Measurements from ENCODE around the gene PDE3B.
"Not testable (repeated sequence)": the region's sequence is repeated elsewhere in the genome, so short reads cannot be mapped to it uniquely, and the experiment has no call there.

PDE3B gene

DNA sequence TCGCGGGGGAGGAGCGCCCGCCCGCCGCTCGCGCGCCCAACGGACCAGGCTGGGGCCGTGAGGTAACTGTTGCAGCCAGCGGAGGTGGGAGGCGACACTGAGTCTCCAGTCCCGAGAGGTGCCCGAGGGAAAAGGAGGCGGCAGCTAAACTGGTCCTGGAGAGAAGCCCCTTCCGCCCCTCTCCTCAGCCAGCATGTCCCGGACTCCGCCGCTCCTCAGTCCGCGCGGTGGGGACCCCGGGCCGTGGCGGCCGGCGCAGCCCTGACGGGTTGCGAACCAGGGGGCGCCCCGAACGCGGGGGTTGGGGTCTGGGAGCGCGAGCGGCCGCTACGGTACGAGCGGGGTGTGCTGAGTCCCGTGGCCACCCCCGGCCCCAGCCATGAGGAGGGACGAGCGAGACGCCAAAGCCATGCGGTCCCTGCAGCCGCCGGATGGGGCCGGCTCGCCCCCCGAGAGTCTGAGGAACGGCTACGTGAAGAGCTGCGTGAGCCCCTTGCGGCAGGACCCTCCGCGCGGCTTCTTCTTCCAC, at the start of gene PDE3B:
Gene PDE3B, plus strand, starts transcription at position 108 of the 529 bp plus-strand sequence. Its CDS starts 272 bp downstream, at position 380.
- DNase-seq (ENCODE audit: low spot score), result peak; percentile 86

DNA sequence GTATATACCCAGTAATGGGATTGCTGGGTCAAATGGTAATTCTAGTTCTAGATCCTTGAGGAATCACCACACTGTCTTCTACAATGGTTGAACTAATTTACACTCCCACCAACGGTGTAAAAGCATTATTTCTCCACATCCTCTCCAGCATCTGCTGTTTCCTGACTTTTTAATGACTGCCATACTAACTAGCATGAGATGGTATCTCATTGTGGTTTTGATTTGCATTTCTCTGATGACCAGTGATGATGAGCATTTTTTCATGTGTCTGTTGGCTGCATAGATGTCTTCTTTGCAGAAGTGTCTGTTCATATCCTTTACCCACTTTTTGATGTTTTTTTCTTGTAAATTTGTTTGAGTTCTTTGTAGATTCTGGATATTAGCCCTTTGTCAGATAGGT, 48.3 kb upstream of the PDE3B start:
- DNase-seq (ENCODE audit: low spot score), result not testable (repeated sequence)

DNA sequence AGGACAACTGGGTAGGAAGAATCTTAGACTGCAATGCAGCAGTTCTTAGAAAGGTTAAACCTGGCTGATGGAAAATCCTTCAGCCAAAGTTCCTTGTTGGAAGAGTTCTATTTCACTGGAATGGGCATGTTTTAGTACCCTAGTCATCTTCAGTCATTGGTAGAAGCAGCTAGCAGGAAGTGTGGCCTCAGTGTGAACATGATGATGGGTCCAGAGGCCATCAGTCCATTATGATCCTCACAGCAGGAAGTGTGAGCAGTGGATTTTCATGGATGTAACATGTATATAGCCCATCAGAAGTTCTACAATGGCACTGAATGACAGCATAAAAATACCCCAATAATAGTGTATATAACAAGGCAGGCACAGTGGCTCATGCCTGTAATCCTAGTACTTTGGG, 35.9 kb upstream of the PDE3B start:
- no peak for DNase-seq (ENCODE audit: low spot score)

DNA sequence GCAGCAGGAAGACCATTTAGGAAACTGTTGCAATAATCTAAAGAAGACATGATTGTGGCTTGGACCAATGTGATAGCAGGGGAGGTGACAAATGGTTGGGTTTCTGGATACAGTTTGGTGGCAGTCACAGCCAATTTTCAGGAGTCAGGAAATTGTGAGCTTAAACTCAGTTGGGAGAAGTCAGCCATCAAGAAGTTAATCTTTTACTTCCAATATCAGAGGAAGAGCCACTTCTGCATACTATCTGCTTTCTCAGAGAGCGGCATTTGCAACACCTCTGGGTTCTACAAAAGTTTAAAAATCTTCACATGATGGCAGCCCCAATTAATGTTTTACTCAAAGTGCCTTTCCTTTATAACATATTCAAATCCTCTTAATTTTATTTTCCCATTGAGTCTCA, 33.7 kb upstream of the PDE3B start:
- no peak for DNase-seq (ENCODE audit: low spot score)

DNA sequence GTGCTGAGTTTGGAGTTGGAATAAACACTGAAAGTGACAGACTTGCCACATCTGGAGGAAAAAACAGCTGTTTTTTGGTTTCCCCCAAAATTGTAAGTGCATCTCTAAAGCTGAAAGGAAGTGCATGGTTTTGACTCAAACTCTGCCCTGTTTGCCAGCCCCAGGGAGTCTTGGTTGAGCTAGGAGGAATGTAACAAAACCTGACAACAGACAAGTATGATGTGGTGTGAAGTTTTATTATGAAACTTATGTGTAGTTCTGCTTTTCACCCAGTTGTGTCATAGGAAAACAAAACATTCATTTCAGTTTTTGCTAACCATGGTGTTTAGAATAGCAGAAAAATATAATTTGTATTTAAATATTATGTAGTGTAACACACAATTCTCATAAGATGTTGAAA, 31.7 kb upstream of the PDE3B start:
- DNase-seq (ENCODE audit: low spot score), result no peak

DNA sequence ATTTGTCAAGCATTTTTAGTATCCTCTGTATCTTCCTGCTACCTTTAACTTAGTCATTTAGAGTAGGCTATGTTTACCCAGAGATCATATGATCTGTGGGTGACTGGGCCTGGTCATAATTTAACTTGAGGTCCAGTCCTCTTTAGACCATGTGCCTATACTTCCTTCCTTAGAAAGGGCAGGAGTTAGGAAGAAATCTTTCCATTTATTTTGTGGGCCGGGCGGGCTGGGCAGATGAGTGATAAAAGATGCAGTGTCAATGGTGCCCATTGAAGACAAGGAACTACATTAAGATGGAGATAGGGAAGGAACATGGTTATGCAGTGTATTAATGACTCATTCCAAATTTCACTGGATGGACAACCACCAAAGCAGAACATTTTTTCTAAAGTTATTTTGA, 30.9 kb upstream of the PDE3B start:
- no peak for DNase-seq (ENCODE audit: low spot score)

DNA sequence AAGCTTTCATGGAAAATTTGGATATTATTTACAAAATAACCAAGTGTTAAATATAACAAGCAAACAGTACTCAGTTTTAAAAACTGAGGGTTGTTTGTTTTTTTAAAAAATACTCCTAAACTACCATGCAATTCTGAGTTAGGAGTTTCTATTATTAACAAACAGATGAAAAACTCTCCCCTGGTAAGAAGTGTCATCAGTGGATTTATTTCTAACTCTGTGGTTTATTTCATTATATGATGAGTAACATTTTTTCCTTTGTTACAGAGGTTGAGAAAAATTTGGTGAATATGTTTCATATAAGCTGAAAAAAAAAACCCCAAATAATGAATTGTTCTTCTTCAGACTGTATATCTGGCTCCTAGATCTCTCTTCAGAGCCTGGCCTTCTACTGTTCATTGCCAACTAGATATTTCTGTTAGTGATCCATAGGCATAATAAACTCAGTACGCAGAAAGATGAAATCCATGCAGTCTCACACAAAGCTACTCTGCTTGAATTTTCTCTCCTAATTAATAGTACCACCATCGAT, 29.4 kb upstream of the PDE3B start:
- no peak for DNase-seq (ENCODE audit: low spot score)

DNA sequence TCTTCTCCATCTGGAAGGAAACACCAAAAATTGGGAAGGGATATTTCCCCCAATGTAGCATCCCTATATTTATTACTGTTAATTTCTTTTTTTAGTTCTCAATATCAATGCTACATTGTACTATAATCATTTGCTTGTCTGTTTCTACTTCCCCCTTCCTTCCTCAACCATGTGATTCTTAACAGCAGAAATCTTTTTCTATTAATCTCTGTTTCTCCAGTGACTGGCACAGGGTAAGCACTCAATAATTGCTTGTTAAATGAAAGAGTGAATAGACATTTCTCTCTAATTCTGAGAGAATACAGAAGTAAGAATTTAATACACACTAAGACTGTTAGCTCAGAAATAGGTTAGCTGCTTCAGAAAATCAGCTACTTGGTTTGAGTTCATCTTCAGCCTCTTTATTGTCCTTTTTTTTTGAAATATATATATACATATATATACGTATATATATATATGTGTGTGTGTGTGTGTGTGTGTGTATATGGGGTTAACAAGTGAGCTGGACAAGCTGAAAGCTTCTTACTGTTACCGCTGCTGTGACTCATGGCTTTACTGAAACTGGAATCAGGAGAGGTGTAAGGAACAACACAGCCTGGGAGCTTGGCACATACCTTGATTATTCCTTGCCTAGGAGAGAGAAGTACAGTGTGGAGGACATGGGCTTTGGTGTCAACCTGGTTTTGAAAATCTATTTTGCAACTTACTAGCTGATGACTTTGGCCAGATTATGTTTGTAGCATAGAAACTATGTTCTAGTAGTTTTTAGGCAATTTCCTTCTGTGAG, 26.2 kb upstream of the PDE3B start:
- DNase-seq (ENCODE audit: low spot score), result no peak

DNA sequence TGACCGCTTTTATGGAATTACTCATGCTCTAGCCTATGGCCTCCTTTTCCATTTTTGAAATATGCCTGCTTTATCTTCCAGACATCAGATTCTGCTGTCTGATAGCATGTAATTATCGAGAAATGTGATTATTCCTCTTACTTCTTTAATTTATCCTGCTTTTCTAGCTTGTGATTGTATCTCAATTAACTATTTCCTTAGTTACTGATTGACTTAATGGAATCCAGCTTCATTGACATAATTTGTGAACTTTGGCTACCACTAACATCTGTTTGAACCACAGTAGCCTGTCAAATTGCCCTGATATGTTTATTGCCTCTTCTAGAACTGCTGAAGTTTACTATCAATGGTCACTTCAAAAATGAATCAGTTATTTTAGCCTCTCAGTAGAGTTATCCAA, 25.5 kb upstream of the PDE3B start:
- DNase-seq (ENCODE audit: low spot score), result no peak

DNA sequence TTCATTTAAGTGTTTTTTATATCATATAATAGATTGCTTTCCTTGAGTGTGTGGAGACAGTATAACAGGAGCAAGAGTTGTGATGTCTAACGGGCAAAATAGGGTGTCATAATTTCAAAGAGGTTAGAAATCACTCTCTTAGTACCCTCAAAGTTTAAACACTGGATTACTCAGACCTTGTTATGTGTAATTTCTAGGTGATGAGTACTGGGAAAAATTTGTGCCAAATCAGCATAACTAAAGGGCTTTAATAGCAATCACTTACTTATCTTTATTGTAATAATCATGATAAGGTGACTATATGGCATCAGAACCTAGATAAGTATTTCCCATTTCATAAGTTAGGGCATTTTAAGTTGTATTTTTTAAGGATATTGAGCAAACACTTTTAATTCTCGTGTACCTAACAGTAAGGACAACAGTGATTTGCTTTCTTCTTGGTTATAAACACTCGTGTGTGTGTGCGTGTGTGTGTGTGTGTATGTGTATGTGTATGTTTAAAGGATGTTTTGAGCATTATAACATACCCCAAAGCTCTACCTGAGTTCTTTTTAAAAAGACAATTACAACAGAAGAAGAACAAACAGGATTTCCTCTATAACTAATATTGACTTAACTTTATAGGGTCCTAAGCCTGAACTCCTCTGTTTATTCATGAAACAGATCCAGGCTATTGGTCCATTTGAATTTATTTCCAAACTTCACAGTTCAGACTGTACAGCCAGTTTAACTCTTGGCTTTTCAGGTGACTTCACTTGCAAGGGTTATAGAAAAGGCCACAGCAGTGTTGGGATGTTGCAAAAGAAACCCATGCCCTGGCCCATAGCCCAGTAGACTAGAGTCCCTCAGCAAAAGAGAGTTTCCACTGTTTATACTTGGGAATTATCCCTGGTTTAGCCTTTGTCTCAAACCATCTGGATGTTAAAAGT, 23.7 kb upstream of the PDE3B start:
- peak; percentile 34 for DNase-seq (ENCODE audit: low spot score)

DNA sequence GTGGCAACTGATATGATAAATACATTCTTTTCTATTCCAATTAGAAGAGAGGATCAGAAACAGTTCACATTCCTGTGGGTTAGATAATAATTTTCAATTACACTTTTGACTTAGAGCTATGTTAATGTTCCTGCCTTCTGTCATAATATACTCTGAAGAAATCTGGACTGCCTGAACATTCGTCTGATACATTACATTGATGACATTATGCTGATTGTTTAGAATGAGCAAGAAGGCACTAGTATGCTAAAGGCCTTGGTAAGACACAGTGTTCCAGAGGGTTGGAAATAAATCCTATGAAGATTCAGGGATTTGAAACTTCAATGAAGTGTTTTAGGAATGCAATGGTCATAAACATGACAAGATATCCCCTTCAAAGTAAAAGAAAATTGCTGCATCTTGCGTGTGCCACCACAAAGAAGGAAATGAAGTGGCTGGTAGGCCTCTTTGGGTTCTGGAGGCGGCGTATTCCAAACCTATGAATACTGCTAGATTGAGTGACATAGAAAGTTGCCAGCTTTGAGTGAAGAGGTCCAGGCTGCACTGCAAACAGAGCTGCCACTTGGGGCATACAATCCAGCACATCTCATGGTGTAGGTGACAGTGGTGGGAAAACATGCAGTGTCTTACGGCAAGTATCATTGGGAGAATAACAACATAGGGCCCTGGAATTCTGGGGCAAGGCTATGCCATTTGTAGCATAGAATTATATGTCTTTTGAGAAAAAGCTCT, 21.2 kb upstream of the PDE3B start:
- no peak for DNase-seq (ENCODE audit: low spot score)

DNA sequence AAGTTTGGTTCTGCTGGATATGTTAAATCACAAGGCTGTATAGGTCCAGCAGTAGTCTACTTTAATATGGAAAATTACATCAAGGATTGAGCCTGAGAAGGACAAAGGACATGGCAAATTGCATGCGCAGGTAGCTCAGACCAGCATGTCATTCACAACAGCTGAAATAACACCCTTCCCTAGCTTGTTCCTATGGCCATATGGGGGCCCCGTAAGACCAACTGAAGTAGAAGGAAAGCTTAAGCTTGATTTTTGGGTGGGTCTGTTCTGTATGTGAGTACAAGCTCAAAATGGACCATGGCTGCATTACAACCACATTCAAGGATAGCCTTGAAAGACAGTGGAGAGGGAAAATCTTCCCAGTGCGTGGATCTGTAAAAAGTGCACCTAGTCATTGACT, 20.6 kb upstream of the PDE3B start:
- DNase-seq (ENCODE audit: low spot score), result no peak

DNA sequence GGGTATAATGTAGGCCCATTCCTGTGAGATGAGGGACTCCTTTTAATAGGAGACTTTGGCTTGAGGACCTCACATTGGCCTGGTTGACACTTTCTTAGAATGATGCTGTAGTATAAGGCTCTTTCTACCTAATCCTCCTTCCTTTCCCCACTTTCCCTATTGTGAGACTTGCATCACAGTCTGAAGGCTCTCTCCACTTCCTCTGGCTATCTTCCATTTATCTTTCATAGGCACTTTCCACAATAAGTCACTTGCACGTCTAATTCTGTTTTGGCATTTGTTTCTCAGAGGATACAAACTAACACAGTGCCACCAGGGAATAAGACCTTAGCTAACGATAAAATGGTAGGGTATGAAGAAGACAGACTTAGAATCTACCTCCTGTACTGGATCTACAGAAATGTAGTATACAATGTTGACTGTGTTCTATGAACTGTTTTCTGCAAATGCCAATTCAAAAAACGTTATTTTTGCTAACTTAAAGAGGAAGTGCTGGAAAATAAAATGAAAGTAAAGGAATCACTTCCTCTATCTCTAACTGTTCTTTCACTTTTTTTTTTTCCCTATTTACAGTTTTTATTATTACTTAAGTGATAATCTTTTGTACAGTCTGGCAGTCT, 17.9 kb upstream of the PDE3B start:
- DNase-seq (ENCODE audit: low spot score), result no peak

DNA sequence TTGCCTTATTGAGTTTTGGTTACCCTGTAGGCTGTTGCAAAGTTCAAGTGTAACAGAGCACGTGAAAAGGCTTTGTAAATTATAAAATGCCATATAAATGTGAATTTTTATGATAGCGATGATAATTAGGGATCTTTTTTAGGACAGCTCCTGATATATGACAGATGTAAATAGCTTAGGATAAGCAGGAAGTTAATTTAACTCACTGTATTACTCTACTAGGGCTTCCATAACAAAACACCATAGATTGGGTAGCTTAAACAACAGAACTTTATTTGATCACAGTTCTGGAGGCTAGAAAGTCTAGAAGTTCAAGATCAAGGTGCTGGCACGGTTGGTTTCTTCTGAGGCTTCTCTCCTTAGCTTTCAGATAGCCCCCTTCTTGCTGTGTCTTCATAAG, 17.0 kb upstream of the PDE3B start:
- no peak for DNase-seq (ENCODE audit: low spot score)

DNA sequence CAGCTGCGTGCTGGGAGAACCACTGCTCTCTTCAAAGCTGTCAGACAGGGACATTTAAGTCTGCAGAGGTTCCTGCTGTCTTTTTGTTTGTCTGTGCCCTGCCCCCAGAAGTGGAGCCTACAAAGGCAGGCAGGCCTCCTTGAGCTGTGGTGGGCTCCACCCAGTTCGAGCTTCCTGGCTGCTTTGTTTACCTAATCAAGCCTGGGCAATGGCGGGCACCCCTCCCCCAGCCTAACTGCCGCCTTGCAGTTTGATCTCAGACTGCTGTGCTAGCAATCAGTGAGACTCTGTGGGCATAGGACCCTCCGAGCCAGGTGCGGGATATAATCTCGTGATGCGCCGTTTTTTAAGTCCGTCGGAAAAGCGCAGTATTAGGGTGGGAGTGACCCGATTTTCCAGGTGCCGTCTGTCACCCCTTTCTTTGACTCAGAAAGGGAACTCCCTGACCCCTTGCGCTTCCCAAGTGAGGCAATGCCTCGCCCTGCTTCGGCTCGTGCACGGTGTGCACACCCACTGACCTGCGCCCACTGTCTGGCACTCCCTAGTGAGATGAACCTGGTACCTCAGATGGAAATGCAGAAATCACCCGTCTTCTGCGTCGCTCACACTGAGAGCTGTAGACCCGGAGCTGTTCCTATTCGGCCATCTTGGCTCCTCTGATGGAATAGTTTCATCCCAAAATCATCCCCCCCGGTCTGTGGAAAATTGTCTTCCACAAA, 9.9 kb upstream of the PDE3B start:
- DNase-seq (ENCODE audit: low spot score), result not testable (repeated sequence)

DNA sequence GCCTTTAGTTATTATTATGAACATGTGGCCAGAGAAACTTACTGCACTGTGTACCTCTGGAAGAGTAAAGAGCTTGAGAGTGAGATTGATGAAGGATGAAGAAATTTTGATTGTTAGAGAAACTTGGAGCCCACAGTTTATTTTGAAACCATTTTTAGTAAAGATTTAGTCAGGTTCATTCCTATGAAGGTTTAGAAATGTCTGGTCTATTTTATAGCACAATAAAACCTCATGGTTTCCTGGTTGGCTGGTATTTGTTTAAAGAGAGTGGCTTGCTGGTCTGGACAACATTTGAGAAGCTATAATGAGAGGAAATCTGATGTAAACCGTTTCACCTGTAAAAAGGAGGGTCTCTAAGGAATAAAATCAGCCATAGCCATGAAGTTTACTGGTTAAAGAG, 8.8 kb upstream of the PDE3B start:
- no peak for DNase-seq (ENCODE audit: low spot score)

DNA sequence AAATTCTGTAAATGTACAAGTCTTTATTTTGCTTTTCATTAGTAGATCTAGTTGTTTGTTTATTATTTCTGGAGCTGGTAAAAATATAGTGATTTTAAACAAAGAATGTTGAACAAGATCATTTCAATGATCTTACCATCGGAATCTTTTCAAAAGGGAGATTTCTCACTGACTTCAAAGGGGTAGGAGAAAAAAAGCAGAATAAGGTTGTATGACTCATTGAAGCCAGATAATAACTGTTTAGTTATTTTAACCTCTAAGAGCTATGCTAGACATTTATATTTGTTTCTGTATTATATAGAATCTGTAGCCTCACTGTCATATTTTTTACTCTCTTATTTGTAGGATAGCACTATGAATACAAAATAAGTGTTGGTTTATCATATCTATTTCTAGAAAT, 8.1 kb upstream of the PDE3B start:
- DNase-seq (ENCODE audit: low spot score), result no peak

DNA sequence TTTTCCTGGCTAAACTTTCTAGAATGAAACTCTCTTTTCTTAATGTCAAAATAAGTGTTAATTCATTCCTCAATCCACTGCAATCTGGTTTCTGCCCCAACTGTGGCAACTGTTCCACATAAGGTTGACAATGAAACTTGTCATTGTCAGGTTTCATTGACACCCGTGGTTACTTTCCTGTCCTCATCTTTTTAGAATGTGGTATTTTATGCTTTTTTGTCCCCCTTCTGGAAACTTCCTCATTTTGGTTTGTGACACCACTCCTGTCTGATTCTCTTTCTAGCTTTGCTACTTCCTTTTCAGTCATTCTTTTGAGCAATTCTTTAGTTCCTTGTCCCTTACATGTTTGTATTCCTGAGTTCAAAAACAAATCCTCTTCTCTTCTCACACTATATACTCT, 7.5 kb upstream of the PDE3B start:
- DNase-seq (ENCODE audit: low spot score), result no peak

DNA sequence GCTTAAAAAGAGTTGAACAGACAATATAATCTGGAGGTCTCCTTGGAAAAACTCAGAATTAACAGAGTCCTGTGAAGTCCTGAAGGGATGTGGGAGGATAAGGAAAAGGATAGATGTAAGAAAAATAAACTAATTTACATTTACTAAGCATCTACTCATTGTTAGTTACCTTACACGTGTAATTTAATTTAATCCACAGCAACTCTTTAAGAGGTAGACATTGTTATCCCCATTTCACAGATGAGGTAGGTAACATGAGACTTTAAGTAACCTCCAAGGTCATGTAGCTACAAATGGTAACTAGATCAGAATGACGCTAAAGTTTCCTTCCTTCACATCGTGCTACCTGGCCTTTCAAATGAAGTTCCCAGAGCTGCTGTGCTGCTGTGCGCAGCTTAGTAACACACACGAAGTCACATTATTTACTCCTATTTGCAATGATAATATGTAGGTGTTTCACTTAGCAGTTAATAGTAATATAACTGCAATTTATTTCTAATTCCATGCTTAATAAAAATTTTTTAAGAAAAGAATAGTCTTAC, 5.7 kb upstream of the PDE3B start:
- no peak for DNase-seq (ENCODE audit: low spot score)

DNA sequence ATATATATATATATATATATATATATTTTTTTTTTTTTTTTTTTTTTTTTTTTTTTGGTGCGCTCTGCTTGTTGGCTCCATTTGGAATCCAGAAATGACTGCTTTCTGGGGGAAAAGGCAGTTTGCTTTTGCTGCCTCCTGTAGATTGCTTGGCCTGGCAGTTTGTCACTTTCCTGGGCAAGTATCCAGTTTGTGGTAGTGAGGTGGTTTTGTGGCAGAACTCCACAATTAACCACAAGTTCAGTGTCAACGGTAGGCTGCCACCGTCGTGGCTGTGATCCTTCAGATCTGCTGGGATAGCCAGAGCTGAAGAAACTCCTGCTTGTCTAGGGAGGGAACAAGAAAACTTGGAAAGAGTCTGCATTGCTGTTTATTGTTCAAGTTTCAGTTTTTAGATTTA, 5.0 kb upstream of the PDE3B start:
- no peak for DNase-seq (ENCODE audit: low spot score)

DNA sequence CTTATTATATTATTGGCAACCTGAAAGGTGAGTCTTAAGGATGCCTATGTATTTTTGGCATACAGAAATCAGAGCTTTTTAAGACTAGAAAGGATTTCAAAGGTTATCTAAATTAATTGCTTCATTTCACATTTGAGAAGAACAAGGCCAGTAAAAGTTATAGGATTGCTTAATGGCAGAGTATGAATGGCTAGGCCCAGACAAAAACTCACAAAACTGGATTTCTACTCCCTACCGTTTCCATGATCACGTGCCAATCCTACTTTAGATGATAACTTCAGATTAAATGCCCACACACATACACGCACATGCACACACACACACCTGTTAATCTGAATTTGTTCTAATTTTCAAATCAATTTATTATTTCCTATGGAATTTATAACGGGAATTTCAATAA, 1.8 kb upstream of the PDE3B start:
- no peak for DNase-seq (ENCODE audit: low spot score)
